WTC11 (cell line): ENCODE measurements around the gene GUCA1A.

Experiments used
- ESRRA ChIP-seq: sonication (generic); formaldehyde crosslinking; IDR thresholded peaks from 2 replicates; pipeline ENCODE4 v1.8.1; 2022; ENCODE audit warnings: mild to moderate bottlenecking, missing genetic modification reagents, borderline replicate concordance
- FOXP1 ChIP-seq: sonication (generic); formaldehyde crosslinking; IDR thresholded peaks from 2 replicates; pipeline ENCODE4 v1.8.0; 2022; ENCODE audit warnings: missing genetic modification reagents, mild to moderate bottlenecking, moderate library complexity, borderline replicate concordance
- NR3C1 ChIP-seq: sonication (generic); formaldehyde crosslinking; conservative IDR thresholded peaks from 2 replicates; pipeline ENCODE4 v1.8.1; 2023; ENCODE audit warnings: low read depth, mild to moderate bottlenecking, missing genetic modification reagents
- RELA ChIP-seq: sonication (generic); formaldehyde crosslinking; IDR thresholded peaks from 2 replicates; pipeline ENCODE4 v1.8.1; 2022; ENCODE audit warnings: missing genetic modification reagents, mild to moderate bottlenecking, borderline replicate concordance
- TEAD4 ChIP-seq: sonication (generic); formaldehyde crosslinking; IDR thresholded peaks from 2 replicates; pipeline ENCODE4 v1.8.0; 2022; ENCODE audit warnings: mild to moderate bottlenecking, missing genetic modification reagents
- ZNF121 ChIP-seq: sonication (generic); formaldehyde crosslinking; IDR thresholded peaks from 2 replicates; pipeline ENCODE4 v1.8.0; 2023; ENCODE audit warnings: missing genetic modification reagents
- ZNF138 ChIP-seq: sonication (generic); formaldehyde crosslinking; conservative IDR thresholded peaks from 2 replicates; pipeline ENCODE4 v1.8.1; 2022; ENCODE audit warnings: mild to moderate bottlenecking, moderate library complexity, missing genetic modification reagents
- TF ChIP-seq, protein P1 (sequence below): fragments of 200-600 bp; IDR thresholded peaks from 2 replicates; pipeline ENCODE4 v1.8.0; 2022; ENCODE audit warnings: antibody characterized with exemption
- TF ChIP-seq, protein P2 (sequence below): sonication (generic); formaldehyde crosslinking; IDR thresholded peaks from 2 replicates; pipeline ENCODE4 v1.8.1; 2023; ENCODE audit warnings: mild to moderate bottlenecking, missing genetic modification reagents, moderate library complexity
- TF ChIP-seq, protein P3 (sequence below): fragments of 250-450 bp; sonication (Bioruptor Pico); IDR thresholded peaks from 2 replicates; pipeline ENCODE4 v1.9.0; 2021; ENCODE audit warnings: mild to moderate bottlenecking
- TF ChIP-seq, protein P4 (sequence below): sonication (generic); formaldehyde crosslinking; IDR thresholded peaks from 2 replicates; pipeline ENCODE4 v1.8.0; 2022; ENCODE audit warnings: mild to moderate bottlenecking, missing genetic modification reagents
- TF ChIP-seq, protein P5 (sequence below): sonication (generic); formaldehyde crosslinking; conservative IDR thresholded peaks from 2 replicates; pipeline ENCODE4 v1.8.1; 2022; ENCODE audit warnings: mild to moderate bottlenecking, missing genetic modification reagents
- TF ChIP-seq, protein P6 (sequence below): sonication (generic); formaldehyde crosslinking; IDR thresholded peaks from 2 replicates; pipeline ENCODE4 v1.8.1; 2022; ENCODE audit warnings: low read depth, mild to moderate bottlenecking, moderate library complexity, missing genetic modification reagents, borderline replicate concordance

DNA sequence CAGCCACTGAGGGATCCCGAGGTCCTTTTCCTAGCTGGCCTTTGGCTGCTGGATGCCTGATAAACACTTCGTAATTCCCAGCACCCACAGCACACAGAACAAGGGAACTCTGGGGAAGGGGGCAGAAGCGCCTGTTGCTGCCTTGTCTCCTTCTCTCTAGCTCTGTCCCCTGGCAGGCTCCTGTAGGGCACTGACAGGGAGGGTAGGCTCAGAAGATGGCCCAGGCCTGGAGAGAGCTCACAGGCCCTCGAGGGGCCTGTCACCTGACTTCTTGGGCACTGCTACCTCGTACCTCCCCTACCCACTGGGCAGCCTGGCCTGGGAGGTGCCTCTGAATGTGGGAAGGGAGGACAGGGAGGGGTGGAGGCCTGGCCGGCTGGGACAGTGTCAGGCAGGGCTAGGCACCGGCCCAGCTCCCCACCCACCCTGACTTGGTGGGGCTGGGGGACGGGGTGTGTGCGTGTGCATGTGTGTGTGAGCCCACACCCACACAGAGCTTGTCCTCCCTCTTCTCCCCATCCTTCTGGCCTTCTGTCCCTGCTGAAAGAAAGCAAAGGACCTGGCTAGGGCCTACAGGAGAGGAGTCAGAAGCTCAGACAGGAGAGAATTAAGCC, 48.8 kb upstream of the GUCA1A start:
- TF ChIP-seq, protein P1, sequence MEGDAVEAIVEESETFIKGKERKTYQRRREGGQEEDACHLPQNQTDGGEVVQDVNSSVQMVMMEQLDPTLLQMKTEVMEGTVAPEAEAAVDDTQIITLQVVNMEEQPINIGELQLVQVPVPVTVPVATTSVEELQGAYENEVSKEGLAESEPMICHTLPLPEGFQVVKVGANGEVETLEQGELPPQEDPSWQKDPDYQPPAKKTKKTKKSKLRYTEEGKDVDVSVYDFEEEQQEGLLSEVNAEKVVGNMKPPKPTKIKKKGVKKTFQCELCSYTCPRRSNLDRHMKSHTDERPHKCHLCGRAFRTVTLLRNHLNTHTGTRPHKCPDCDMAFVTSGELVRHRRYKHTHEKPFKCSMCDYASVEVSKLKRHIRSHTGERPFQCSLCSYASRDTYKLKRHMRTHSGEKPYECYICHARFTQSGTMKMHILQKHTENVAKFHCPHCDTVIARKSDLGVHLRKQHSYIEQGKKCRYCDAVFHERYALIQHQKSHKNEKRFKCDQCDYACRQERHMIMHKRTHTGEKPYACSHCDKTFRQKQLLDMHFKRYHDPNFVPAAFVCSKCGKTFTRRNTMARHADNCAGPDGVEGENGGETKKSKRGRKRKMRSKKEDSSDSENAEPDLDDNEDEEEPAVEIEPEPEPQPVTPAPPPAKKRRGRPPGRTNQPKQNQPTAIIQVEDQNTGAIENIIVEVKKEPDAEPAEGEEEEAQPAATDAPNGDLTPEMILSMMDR = no peak
- TF ChIP-seq ZNF138 (CRISPR knock-in tag) (no peak), NR3C1 (no peak), ZNF121 (CRISPR knock-in tag) (no peak), TEAD4 (CRISPR knock-in tag) (no peak), RELA (CRISPR knock-in tag) (no peak), ESRRA (CRISPR knock-in tag) (no peak), FOXP1 (CRISPR knock-in tag) (no peak)
- TF ChIP-seq, protein P2, sequence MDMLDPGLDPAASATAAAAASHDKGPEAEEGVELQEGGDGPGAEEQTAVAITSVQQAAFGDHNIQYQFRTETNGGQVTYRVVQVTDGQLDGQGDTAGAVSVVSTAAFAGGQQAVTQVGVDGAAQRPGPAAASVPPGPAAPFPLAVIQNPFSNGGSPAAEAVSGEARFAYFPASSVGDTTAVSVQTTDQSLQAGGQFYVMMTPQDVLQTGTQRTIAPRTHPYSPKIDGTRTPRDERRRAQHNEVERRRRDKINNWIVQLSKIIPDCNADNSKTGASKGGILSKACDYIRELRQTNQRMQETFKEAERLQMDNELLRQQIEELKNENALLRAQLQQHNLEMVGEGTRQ (CRISPR knock-in tag) = no peak
- TF ChIP-seq, protein P3, sequence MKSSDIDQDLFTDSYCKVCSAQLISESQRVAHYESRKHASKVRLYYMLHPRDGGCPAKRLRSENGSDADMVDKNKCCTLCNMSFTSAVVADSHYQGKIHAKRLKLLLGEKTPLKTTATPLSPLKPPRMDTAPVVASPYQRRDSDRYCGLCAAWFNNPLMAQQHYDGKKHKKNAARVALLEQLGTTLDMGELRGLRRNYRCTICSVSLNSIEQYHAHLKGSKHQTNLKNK (CRISPR knock-in tag) = no peak
- TF ChIP-seq, protein P4, sequence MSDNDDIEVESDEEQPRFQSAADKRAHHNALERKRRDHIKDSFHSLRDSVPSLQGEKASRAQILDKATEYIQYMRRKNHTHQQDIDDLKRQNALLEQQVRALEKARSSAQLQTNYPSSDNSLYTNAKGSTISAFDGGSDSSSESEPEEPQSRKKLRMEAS (CRISPR knock-in tag) = no peak
- TF ChIP-seq, protein P5, sequence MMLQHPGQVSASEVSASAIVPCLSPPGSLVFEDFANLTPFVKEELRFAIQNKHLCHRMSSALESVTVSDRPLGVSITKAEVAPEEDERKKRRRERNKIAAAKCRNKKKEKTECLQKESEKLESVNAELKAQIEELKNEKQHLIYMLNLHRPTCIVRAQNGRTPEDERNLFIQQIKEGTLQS (CRISPR knock-in tag) = no peak
- TF ChIP-seq, protein P6, sequence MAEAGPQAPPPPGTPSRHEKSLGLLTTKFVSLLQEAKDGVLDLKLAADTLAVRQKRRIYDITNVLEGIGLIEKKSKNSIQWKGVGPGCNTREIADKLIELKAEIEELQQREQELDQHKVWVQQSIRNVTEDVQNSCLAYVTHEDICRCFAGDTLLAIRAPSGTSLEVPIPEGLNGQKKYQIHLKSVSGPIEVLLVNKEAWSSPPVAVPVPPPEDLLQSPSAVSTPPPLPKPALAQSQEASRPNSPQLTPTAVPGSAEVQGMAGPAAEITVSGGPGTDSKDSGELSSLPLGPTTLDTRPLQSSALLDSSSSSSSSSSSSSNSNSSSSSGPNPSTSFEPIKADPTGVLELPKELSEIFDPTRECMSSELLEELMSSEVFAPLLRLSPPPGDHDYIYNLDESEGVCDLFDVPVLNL = no peak
